SU-DHL-6 (cell line): Measurements from ENCODE around the gene ARMH3.

Experiments used
- H2AFZ ChIP-seq: fragments of 200-600 bp; sonication (generic); 2 replicates; pipeline ENCODE4 v1.6.1; 2014; ENCODE audit warnings: low read depth, mild to moderate bottlenecking, moderate library complexity, mixed read lengths, antibody characterized with exemption, low read length; ENCODE audit not compliant: severe bottlenecking
- H3F3A ChIP-seq: fragments of 200-600 bp; shearing (Covaris generic); 2 replicates; pipeline ENCODE4 v1.6.0; 2016; ENCODE audit warnings: antibody characterized with exemption, mild to moderate bottlenecking; ENCODE audit not compliant: insufficient read depth
- H3K27ac ChIP-seq: fragments of 200-600 bp; sonication (generic); 2 replicates; pipeline ENCODE4 v1.5.1; 2016; ENCODE audit warnings: low read depth, mild to moderate bottlenecking, low read length, moderate library complexity, mixed read lengths
- H3K27me3 ChIP-seq: fragments of 200-600 bp; sonication (generic), shearing (Covaris generic); 2 replicates; pipeline ENCODE4 v1.6.0; 2014; ENCODE audit warnings: mild to moderate bottlenecking, low read length
- H3K36me3 ChIP-seq: fragments of 200-600 bp; sonication (generic); 2 replicates; pipeline ENCODE4 v1.6.1; 2014; ENCODE audit warnings: mild to moderate bottlenecking, low read length, mixed read lengths
- H3K4me2 ChIP-seq: fragments of 300-600, 200-600 bp; shearing (Covaris generic), sonication (generic); 2 replicates; pipeline ENCODE4 v1.6.0; 2014; ENCODE audit warnings: low read length, low read depth, mild to moderate bottlenecking; ENCODE audit not compliant: poor library complexity, severe bottlenecking
- H3K4me3 ChIP-seq: fragments of 200-600 bp; sonication (generic); 2 replicates; pipeline ENCODE4 v1.5.1; 2014; ENCODE audit warnings: antibody characterized with exemption, low read length, mild to moderate bottlenecking, mixed read lengths; ENCODE audit not compliant: insufficient read depth, poor library complexity, severe bottlenecking
- H3K79me2 ChIP-seq: fragments of 200-600 bp; sonication (generic); 2 replicates; pipeline ENCODE4 v1.6.1; 2014; ENCODE audit warnings: mild to moderate bottlenecking, low read length, moderate library complexity; ENCODE audit not compliant: insufficient read depth
- H3K9ac ChIP-seq: fragments of 200-600 bp; sonication (generic); 2 replicates; pipeline ENCODE4 v1.7.0; 2014; ENCODE audit warnings: mild to moderate bottlenecking, low read length
- H3K9me2 ChIP-seq: fragments of 200-600 bp; sonication (generic); replicated peaks from 2 replicates; pipeline ENCODE4 v1.6.1; 2014; ENCODE audit warnings: low read length; ENCODE audit not compliant: insufficient read depth
- H3K9me3 ChIP-seq: fragments of 200-600 bp; sonication (generic); 2 replicates; pipeline ENCODE4 v1.6.1; 2014; ENCODE audit warnings: low read length, mixed read lengths; ENCODE audit not compliant: insufficient read depth
- H4K20me1 ChIP-seq: fragments of 200-600 bp; sonication (generic); 2 replicates; pipeline ENCODE4 v1.6.1; 2014; ENCODE audit warnings: low read depth, mild to moderate bottlenecking, antibody characterized with exemption, low read length, moderate library complexity, mixed read lengths
- EZH2phosphoT487 ChIP-seq: fragments of 200-600 bp; sonication (generic), shearing (Covaris generic); conservative IDR thresholded peaks from 2 replicates; pipeline ENCODE4 v1.6.1; 2018; ENCODE audit warnings: mild to moderate bottlenecking, antibody characterized with exemption, low read length, moderate library complexity, mixed read lengths
- TF ChIP-seq, protein P1 (sequence below): fragments of 200-600 bp; sonication (generic); IDR thresholded peaks from one replicate; pipeline ENCODE4 v1.5.1; 2017; ENCODE audit warnings: antibody characterized with exemption, mild to moderate bottlenecking, low read length, moderate library complexity; ENCODE audit not compliant: insufficient read depth, poor library complexity, severe bottlenecking

The ARMH3 gene

GRCh38 chr10:101841826-101842225, 214.1 kb downstream of the ARMH3 start:
- H4K20me1 ChIP-seq: no peaks in the 10 kb centered on the region
- no peak overlapping the region for H3K27ac ChIP-seq
- no peak overlapping the region for H3K4me2 ChIP-seq
- no peak overlapping the region for H3K9ac ChIP-seq
- no peak overlapping the region for H2AFZ ChIP-seq
- H3K9me2 ChIP-seq: no peaks in the 10 kb centered on the region
- H3K9me3 ChIP-seq: no peaks in the 10 kb centered on the region
- no peaks in the 10 kb centered on the region for H3K79me2 ChIP-seq
- H3K36me3 ChIP-seq: no peaks in the 10 kb centered on the region
- no peaks in the 10 kb centered on the region for H3K27me3 ChIP-seq
- no peak overlapping the region for H3K4me3 ChIP-seq
- H3F3A ChIP-seq: peaks cover 6% of the 10 kb centered on the region; the same call in 1 of the 2 replicates
- no peak for TF ChIP-seq EZH2phosphoT487
- TF ChIP-seq, protein P1, sequence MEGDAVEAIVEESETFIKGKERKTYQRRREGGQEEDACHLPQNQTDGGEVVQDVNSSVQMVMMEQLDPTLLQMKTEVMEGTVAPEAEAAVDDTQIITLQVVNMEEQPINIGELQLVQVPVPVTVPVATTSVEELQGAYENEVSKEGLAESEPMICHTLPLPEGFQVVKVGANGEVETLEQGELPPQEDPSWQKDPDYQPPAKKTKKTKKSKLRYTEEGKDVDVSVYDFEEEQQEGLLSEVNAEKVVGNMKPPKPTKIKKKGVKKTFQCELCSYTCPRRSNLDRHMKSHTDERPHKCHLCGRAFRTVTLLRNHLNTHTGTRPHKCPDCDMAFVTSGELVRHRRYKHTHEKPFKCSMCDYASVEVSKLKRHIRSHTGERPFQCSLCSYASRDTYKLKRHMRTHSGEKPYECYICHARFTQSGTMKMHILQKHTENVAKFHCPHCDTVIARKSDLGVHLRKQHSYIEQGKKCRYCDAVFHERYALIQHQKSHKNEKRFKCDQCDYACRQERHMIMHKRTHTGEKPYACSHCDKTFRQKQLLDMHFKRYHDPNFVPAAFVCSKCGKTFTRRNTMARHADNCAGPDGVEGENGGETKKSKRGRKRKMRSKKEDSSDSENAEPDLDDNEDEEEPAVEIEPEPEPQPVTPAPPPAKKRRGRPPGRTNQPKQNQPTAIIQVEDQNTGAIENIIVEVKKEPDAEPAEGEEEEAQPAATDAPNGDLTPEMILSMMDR: no peak

DNA sequence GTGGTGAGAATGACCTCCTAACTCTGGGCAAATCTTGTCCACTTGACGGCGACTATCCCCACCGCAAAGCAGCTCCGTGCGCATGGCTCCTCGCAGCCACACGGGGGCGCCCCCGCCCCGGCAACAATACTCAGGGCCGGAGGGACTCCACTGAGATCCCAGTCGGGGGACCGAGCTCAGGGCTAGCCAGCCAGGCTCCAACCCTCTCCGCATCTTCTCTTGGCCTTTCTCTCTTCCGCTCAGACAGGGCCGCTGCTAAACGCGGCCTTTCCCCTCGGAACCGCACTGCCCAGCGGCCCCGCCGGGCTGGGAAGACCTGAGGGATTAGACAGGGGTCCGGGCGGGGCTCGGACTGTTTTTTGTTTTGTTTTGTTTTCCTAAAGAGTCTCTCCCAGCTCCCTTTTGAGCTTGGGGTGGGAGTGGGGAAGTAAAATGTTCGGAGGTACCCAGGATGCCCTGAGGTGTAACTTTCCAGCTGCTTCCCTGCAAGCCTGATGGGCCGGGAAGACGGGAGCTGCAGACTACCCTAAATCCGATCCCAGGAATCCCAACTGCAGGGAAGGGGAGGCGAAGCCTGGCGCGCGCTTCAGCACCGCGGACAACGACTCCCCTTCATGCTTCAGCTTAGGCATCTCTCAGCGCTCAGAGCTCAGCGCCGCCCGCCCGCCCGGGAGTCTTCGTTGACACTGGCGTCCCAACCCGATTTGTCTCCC, 215.1 kb downstream of the ARMH3 start:
- TF ChIP-seq, protein P1: peak; percentile 98
- TF ChIP-seq EZH2phosphoT487: no peak

GRCh38 chr10:101840102-101840684, 215.8 kb downstream of the ARMH3 start:
- H3K27me3 ChIP-seq: no peaks in the 10 kb centered on the region
- H3K9me2 ChIP-seq: no peaks in the 10 kb centered on the region
- no peak overlapping the region for H2AFZ ChIP-seq
- TF ChIP-seq EZH2phosphoT487: no peak
- TF ChIP-seq, protein P1: no peak
- H4K20me1 ChIP-seq: no peaks in the 10 kb centered on the region
- peak overlapping the region; percentile 35; the same call in 1 of the 2 replicates for H3K9ac ChIP-seq
- no peak overlapping the region for H3K27ac ChIP-seq
- no peaks in the 10 kb centered on the region for H3K36me3 ChIP-seq
- H3K9me3 ChIP-seq: no peaks in the 10 kb centered on the region
- peaks cover 6% of the 10 kb centered on the region; the same call in 1 of the 2 replicates for H3F3A ChIP-seq
- H3K4me3 ChIP-seq: peak overlapping the region; percentile 23
- no peaks in the 10 kb centered on the region for H3K79me2 ChIP-seq
- H3K4me2 ChIP-seq: peak overlapping the region; percentile 58

More for the DNA sequence above, 215.1 kb downstream of the ARMH3 start:
- Histone ChIP-seq H3K27me3 (no peaks in the 10 kb centered on the region), H3F3A (peaks cover 6% of the 10 kb centered on the region; the same call in 1 of the 2 replicates), H3K9ac (no peak overlapping the region), H3K4me3 (no peak overlapping the region), H3K9me2 (no peaks in the 10 kb centered on the region), H3K9me3 (no peaks in the 10 kb centered on the region), H3K27ac (no peak overlapping the region), H3K79me2 (no peaks in the 10 kb centered on the region), H3K36me3 (no peaks in the 10 kb centered on the region), H3K4me2 (peak overlapping the region; percentile 58), H2AFZ (no peak overlapping the region), H4K20me1 (no peaks in the 10 kb centered on the region)
